Suppressor macrophage treated with lipopolysaccharide for 4 hours (primary cell): ENCODE results near the gene MED10.

Experiments used
- DNase-seq: peaks from one replicate; pipeline ENCODE4 v3.0.0-alpha.2; 2020

The MED10 gene

GRCh38 chr5:6377905-6378765, at the start of gene MED10:
Gene MED10 (minus strand): TSS chr5:6378547. CDS start chr5:6378483, 64 bp downstream.
- peak; percentile 97 for DNase-seq

GRCh38 chr5:6427694-6428093, 49.3 kb upstream of the MED10 start:
- DNase-seq = no peak

- no peak for DNase-seq
Observed at GRCh38 chr5:6424700-6425099, 46.4 kb upstream of the MED10 start.

- DNase-seq = no peak
Observed at GRCh38 chr5:6424110-6424659, 45.8 kb upstream of the MED10 start.

- DNase-seq = no peak
Observed at GRCh38 chr5:6423327-6424109, 45.2 kb upstream of the MED10 start.

GRCh38 chr5:6419340-6419852, 41.0 kb upstream of the MED10 start:
- DNase-seq = no peak

- no peak for DNase-seq
Observed at GRCh38 chr5:6418679-6419276, 40.4 kb upstream of the MED10 start.

GRCh38 chr5:6417657-6418056, 39.3 kb upstream of the MED10 start:
- no peak for DNase-seq

GRCh38 chr5:6412811-6413210, 34.5 kb upstream of the MED10 start:
- DNase-seq = no peak

GRCh38 chr5:6411141-6411540, 32.8 kb upstream of the MED10 start:
- DNase-seq = no peak

GRCh38 chr5:6410421-6410820, 32.1 kb upstream of the MED10 start:
- DNase-seq = no peak

GRCh38 chr5:6408627-6409446, 30.5 kb upstream of the MED10 start:
- peak; percentile 8 for DNase-seq

GRCh38 chr5:6408260-6408596, 29.9 kb upstream of the MED10 start:
- DNase-seq = no peak

GRCh38 chr5:6407558-6408259, 29.4 kb upstream of the MED10 start:
- no peak for DNase-seq

GRCh38 chr5:6405591-6405990, 27.2 kb upstream of the MED10 start:
- no peak for DNase-seq

- no peak for DNase-seq
Observed at GRCh38 chr5:6404129-6404528, 25.8 kb upstream of the MED10 start.

GRCh38 chr5:6403416-6403815, 25.1 kb upstream of the MED10 start:
- DNase-seq = no peak

- no peak for DNase-seq
Observed at GRCh38 chr5:6402939-6403338, 24.6 kb upstream of the MED10 start.

GRCh38 chr5:6401410-6401809, 23.1 kb upstream of the MED10 start:
- no peak for DNase-seq

GRCh38 chr5:6399980-6400910, 21.9 kb upstream of the MED10 start:
- no peak for DNase-seq
